ENCODE results near the gene CACNA1B. TPM values are rescaled to one million over a fixed set of nuclear protein-coding genes. Genes with fewer than 3 reads are reported as not detected.
"Not testable (repeated sequence)": the region's sequence is repeated elsewhere in the genome, so short reads cannot be mapped to it uniquely, and the experiment has no call there.

Gene CACNA1B
- polyA plus RNA-seq, 4 donors = under 0.01 to 0.91 (median 0.18) TPM; not detected in 1

- no peak overlapping the region for H3K27ac ChIP-seq (ENCODE audit: low read depth in 1 of 3, low read length in 2 of 3)
- no peak for FAIRE-seq
- no peaks in the 10 kb centered on the region for H3K36me3 ChIP-seq (ENCODE audit: control insufficient read depth in 3 of 3, insufficient read depth in 2 of 3, low read depth in 1 of 3, low read length in 3 of 3)
- peaks cover 0 to 3% of the 10 kb centered on the region in 2 donors for H3K9me3 ChIP-seq (ENCODE audit: control insufficient read depth in 2 of 2, insufficient read depth in 1 of 2, low read depth in 1 of 2, low read length in 1 of 2)
- H3K4me1 ChIP-seq (ENCODE audit: control insufficient read depth in 3 of 3, insufficient read depth in 2 of 3, low read depth in 1 of 3, low read length in 2 of 3) = no peaks in the 10 kb centered on the region
- no peak overlapping the region for H3K4me3 ChIP-seq (ENCODE audit: low read depth in 1 of 3, low read length in 3 of 3)
- 70 to 78% (median 73%) methylated on average over 10 of the region's 10 CpGs for WGBS, 3 donors
- no peak for DNase-seq
- peaks cover 4 to 12% (median 11%) of the 10 kb centered on the region in 3 donors for H3K27me3 ChIP-seq (ENCODE audit: control insufficient read depth in 3 of 3, insufficient read depth in 3 of 3, low read length in 3 of 3)
Measured at GRCh38 chr9:137880976-137881530, 3.5 kb downstream of the CACNA1B start.

- no peak for DNase-seq
- no peaks in the 10 kb centered on the region for H3K36me3 ChIP-seq (ENCODE audit: control insufficient read depth in 3 of 3, insufficient read depth in 2 of 3, low read depth in 1 of 3, low read length in 3 of 3)
- H3K27ac ChIP-seq (ENCODE audit: low read depth in 1 of 3, low read length in 2 of 3) = no peak overlapping the region
- H3K9me3 ChIP-seq (ENCODE audit: control insufficient read depth in 2 of 2, insufficient read depth in 1 of 2, low read depth in 1 of 2, low read length in 1 of 2) = peaks cover 0 to 2% of the 10 kb centered on the region in 2 donors
- no peak overlapping the region for H3K4me3 ChIP-seq (ENCODE audit: low read depth in 1 of 3, low read length in 3 of 3)
- FAIRE-seq = no peak
- no peaks in the 10 kb centered on the region for H3K4me1 ChIP-seq (ENCODE audit: control insufficient read depth in 3 of 3, insufficient read depth in 2 of 3, low read depth in 1 of 3, low read length in 2 of 3)
- 58 to 69% (median 67%) methylated on average over 19 of the region's 19 CpGs for WGBS, 3 donors
- H3K27me3 ChIP-seq (ENCODE audit: control insufficient read depth in 3 of 3, insufficient read depth in 3 of 3, low read length in 3 of 3) = peaks cover 3 to 7% (median 4%) of the 10 kb centered on the region in 3 donors
Measured at GRCh38 chr9:137881591-137882505, 4.3 kb downstream of the CACNA1B start.

- Histone ChIP-seq H3K4me3 (ENCODE audit: low read depth in 1 of 3, low read length in 3 of 3) (no peak overlapping the region), H3K27me3 (ENCODE audit: control insufficient read depth in 3 of 3, insufficient read depth in 3 of 3, low read length in 3 of 3) (peaks cover 0 to 6% (median under 1%) of the 10 kb centered on the region in 3 donors), H3K9me3 (ENCODE audit: control insufficient read depth in 2 of 2, insufficient read depth in 1 of 2, low read depth in 1 of 2, low read length in 1 of 2) (no peaks in the 10 kb centered on the region), H3K36me3 (ENCODE audit: control insufficient read depth in 3 of 3, insufficient read depth in 2 of 3, low read depth in 1 of 3, low read length in 3 of 3) (no peaks in the 10 kb centered on the region), H3K27ac (ENCODE audit: low read depth in 1 of 3, low read length in 2 of 3) (no peak overlapping the region), H3K4me1 (ENCODE audit: control insufficient read depth in 3 of 3, insufficient read depth in 2 of 3, low read depth in 1 of 3, low read length in 2 of 3) (no peaks in the 10 kb centered on the region)
- DNase-seq (no peak), FAIRE-seq (no peak)
- 81 to 87% (median 85%) methylated on average over 10 of the region's 10 CpGs for WGBS, 3 donors
Measured at GRCh38 chr9:137882506-137882821, 4.9 kb downstream of the CACNA1B start.

GRCh38 chr9:137883977-137884376 is 6.4 kb downstream of the CACNA1B start:
- not testable (repeated sequence) for H3K4me1 ChIP-seq (ENCODE audit: control insufficient read depth in 3 of 3, insufficient read depth in 2 of 3, low read depth in 1 of 3, low read length in 2 of 3); DNase-seq; H3K36me3 ChIP-seq (ENCODE audit: control insufficient read depth in 3 of 3, insufficient read depth in 2 of 3, low read depth in 1 of 3, low read length in 3 of 3); H3K27me3 ChIP-seq (ENCODE audit: control insufficient read depth in 3 of 3, insufficient read depth in 3 of 3, low read length in 3 of 3); H3K4me3 ChIP-seq (ENCODE audit: low read depth in 1 of 3, low read length in 3 of 3); H3K27ac ChIP-seq (ENCODE audit: low read depth in 1 of 3, low read length in 2 of 3); H3K9me3 ChIP-seq (ENCODE audit: control insufficient read depth in 2 of 2, insufficient read depth in 1 of 2, low read depth in 1 of 2, low read length in 1 of 2); FAIRE-seq
- WGBS, 3 donors = 83 to 87% (median 86%) methylated on average over 1 to 4 of the region's 6 CpGs

GRCh38 chr9:137884547-137884946 is 7.0 kb downstream of the CACNA1B start:
- H3K4me3 ChIP-seq (ENCODE audit: low read depth in 1 of 3, low read length in 3 of 3); FAIRE-seq; H3K27me3 ChIP-seq (ENCODE audit: control insufficient read depth in 3 of 3, insufficient read depth in 3 of 3, low read length in 3 of 3); H3K9me3 ChIP-seq (ENCODE audit: control insufficient read depth in 2 of 2, insufficient read depth in 1 of 2, low read depth in 1 of 2, low read length in 1 of 2); H3K27ac ChIP-seq (ENCODE audit: low read depth in 1 of 3, low read length in 2 of 3); H3K4me1 ChIP-seq (ENCODE audit: control insufficient read depth in 3 of 3, insufficient read depth in 2 of 3, low read depth in 1 of 3, low read length in 2 of 3); H3K36me3 ChIP-seq (ENCODE audit: control insufficient read depth in 3 of 3, insufficient read depth in 2 of 3, low read depth in 1 of 3, low read length in 3 of 3); DNase-seq: not testable (repeated sequence)
- 29 to 33% (median 30%) methylated on average over 4 to 5 of the region's 7 CpGs for WGBS, 3 donors

- H3K27me3 ChIP-seq (ENCODE audit: control insufficient read depth in 3 of 3, insufficient read depth in 3 of 3, low read length in 3 of 3); H3K27ac ChIP-seq (ENCODE audit: low read depth in 1 of 3, low read length in 2 of 3); H3K4me3 ChIP-seq (ENCODE audit: low read depth in 1 of 3, low read length in 3 of 3); FAIRE-seq; DNase-seq; H3K36me3 ChIP-seq (ENCODE audit: control insufficient read depth in 3 of 3, insufficient read depth in 2 of 3, low read depth in 1 of 3, low read length in 3 of 3); H3K9me3 ChIP-seq (ENCODE audit: control insufficient read depth in 2 of 2, insufficient read depth in 1 of 2, low read depth in 1 of 2, low read length in 1 of 2); H3K4me1 ChIP-seq (ENCODE audit: control insufficient read depth in 3 of 3, insufficient read depth in 2 of 3, low read depth in 1 of 3, low read length in 2 of 3): not testable (repeated sequence)
- 84 to 93% (median 84%) methylated on average over 7 to 10 of the region's 12 CpGs for WGBS, 3 donors
Measured at GRCh38 chr9:137885121-137885520, 7.5 kb downstream of the CACNA1B start.

- not testable (repeated sequence) for H3K27ac ChIP-seq (ENCODE audit: low read depth in 1 of 3, low read length in 2 of 3); H3K9me3 ChIP-seq (ENCODE audit: control insufficient read depth in 2 of 2, insufficient read depth in 1 of 2, low read depth in 1 of 2, low read length in 1 of 2); H3K36me3 ChIP-seq (ENCODE audit: control insufficient read depth in 3 of 3, insufficient read depth in 2 of 3, low read depth in 1 of 3, low read length in 3 of 3); H3K4me1 ChIP-seq (ENCODE audit: control insufficient read depth in 3 of 3, insufficient read depth in 2 of 3, low read depth in 1 of 3, low read length in 2 of 3); DNase-seq; H3K4me3 ChIP-seq (ENCODE audit: low read depth in 1 of 3, low read length in 3 of 3); FAIRE-seq; H3K27me3 ChIP-seq (ENCODE audit: control insufficient read depth in 3 of 3, insufficient read depth in 3 of 3, low read length in 3 of 3)
- WGBS, 3 donors = 79 to 83% (median 81%) methylated on average over 9 to 12 of the region's 12 CpGs
Measured at GRCh38 chr9:137888621-137889020, 11.0 kb downstream of the CACNA1B start.

- DNase-seq; H3K27me3 ChIP-seq (ENCODE audit: control insufficient read depth in 3 of 3, insufficient read depth in 3 of 3, low read length in 3 of 3); FAIRE-seq: not testable (repeated sequence)
Measured at GRCh38 chr9:137889966-137890365, 12.4 kb downstream of the CACNA1B start.

More at GRCh38 chr9:137889966-137890365, 12.4 kb downstream of the CACNA1B start:
- 80 to 90% (median 84%) methylated on average over 5 to 12 of the region's 14 CpGs for whole genome bisulfite sequencing, 3 donors
- H3K36me3 ChIP-seq (ENCODE audit: control insufficient read depth in 3 of 3, insufficient read depth in 2 of 3, low read depth in 1 of 3, low read length in 3 of 3); H3K9me3 ChIP-seq (ENCODE audit: control insufficient read depth in 2 of 2, insufficient read depth in 1 of 2, low read depth in 1 of 2, low read length in 1 of 2); H3K4me1 ChIP-seq (ENCODE audit: control insufficient read depth in 3 of 3, insufficient read depth in 2 of 3, low read depth in 1 of 3, low read length in 2 of 3); H3K27ac ChIP-seq (ENCODE audit: low read depth in 1 of 3, low read length in 2 of 3); H3K4me3 ChIP-seq (ENCODE audit: low read depth in 1 of 3, low read length in 3 of 3): not testable (repeated sequence)
